Loucy (cell line): Measurements from ENCODE around the gene CORO1C.

ENCODE experiments used
- H2AFZ ChIP-seq: fragments of 200-600 bp; sonication (generic); 2 replicates; pipeline ENCODE4 v1.6.0; 2016; ENCODE audit warnings: antibody characterized with exemption, mild to moderate bottlenecking, low read length, moderate library complexity
- H3F3A ChIP-seq: fragments of 200-600 bp; 2 replicates; pipeline ENCODE4 v1.6.0; 2016; ENCODE audit warnings: antibody characterized with exemption, low read depth, mild to moderate bottlenecking
- H3K27me3 ChIP-seq: fragments of 200-600 bp; sonication (generic); 2 replicates; pipeline ENCODE4 v1.6.1; 2014; ENCODE audit warnings: low read length, mild to moderate bottlenecking; ENCODE audit not compliant: insufficient read depth, poor library complexity, severe bottlenecking
- H3K36me3 ChIP-seq: fragments of 200-600 bp; sonication (generic); 2 replicates; pipeline ENCODE4 v1.6.1; 2016; ENCODE audit warnings: low read length; ENCODE audit not compliant: insufficient read depth
- H3K4me1 ChIP-seq: fragments of 200-600 bp; sonication (generic); 2 replicates; pipeline ENCODE4 v1.5.1; 2014; ENCODE audit warnings: low read length, mild to moderate bottlenecking; ENCODE audit not compliant: insufficient read depth, poor library complexity, severe bottlenecking
- H3K4me2 ChIP-seq: fragments of 200-600 bp; sonication (generic); 2 replicates; pipeline ENCODE4 v1.6.0; 2014; ENCODE audit warnings: antibody characterized with exemption, low read length, low read depth, mild to moderate bottlenecking; ENCODE audit not compliant: poor library complexity, severe bottlenecking
- H3K4me3 ChIP-seq: fragments of 200-600 bp; sonication (generic); 2 replicates; pipeline ENCODE4 v1.5.1; 2014; ENCODE audit warnings: low read length, mild to moderate bottlenecking, mixed read lengths; ENCODE audit not compliant: poor library complexity, severe bottlenecking
- H3K79me2 ChIP-seq: fragments of 200-600 bp; sonication (generic); 2 replicates; pipeline ENCODE4 v1.6.1; 2014; ENCODE audit warnings: low read length; ENCODE audit not compliant: insufficient read depth
- H3K9ac ChIP-seq: fragments of 200-600 bp; sonication (generic); 2 replicates; pipeline ENCODE4 v1.6.0; 2014; ENCODE audit warnings: mild to moderate bottlenecking, low read depth, low read length, moderate library complexity; ENCODE audit not compliant: poor library complexity, severe bottlenecking
- H3K9me2 ChIP-seq: fragments of 200-600 bp; sonication (generic); replicated peaks from 2 replicates; pipeline ENCODE4 v1.6.1; 2016; ENCODE audit warnings: low read depth, low read length, mixed read lengths
- H3K9me3 ChIP-seq: fragments of 200-600 bp; sonication (generic); 2 replicates; pipeline ENCODE4 v1.6.1; 2014; ENCODE audit warnings: mild to moderate bottlenecking, antibody characterized with exemption, low read length, low read depth; ENCODE audit not compliant: insufficient read depth
- H4K20me1 ChIP-seq: fragments of 200-600 bp; sonication (generic); 2 replicates; pipeline ENCODE4 v1.6.0; 2014; ENCODE audit warnings: antibody characterized with exemption, low read length, mild to moderate bottlenecking; ENCODE audit not compliant: insufficient read depth, poor library complexity, severe bottlenecking
- EZH2phosphoT487 ChIP-seq: fragments of 200-600 bp; IDR thresholded peaks from 2 replicates; pipeline ENCODE4 v1.6.1; 2018; ENCODE audit warnings: antibody characterized with exemption, mild to moderate bottlenecking, moderate library complexity, borderline replicate concordance
- TF ChIP-seq, protein P1 (sequence below): fragments of 200-600 bp; sonication (generic); conservative IDR thresholded peaks from 2 replicates; pipeline ENCODE4 v1.5.1; 2014; ENCODE audit warnings: mild to moderate bottlenecking, antibody characterized with exemption, low read length

The CORO1C gene

DNA sequence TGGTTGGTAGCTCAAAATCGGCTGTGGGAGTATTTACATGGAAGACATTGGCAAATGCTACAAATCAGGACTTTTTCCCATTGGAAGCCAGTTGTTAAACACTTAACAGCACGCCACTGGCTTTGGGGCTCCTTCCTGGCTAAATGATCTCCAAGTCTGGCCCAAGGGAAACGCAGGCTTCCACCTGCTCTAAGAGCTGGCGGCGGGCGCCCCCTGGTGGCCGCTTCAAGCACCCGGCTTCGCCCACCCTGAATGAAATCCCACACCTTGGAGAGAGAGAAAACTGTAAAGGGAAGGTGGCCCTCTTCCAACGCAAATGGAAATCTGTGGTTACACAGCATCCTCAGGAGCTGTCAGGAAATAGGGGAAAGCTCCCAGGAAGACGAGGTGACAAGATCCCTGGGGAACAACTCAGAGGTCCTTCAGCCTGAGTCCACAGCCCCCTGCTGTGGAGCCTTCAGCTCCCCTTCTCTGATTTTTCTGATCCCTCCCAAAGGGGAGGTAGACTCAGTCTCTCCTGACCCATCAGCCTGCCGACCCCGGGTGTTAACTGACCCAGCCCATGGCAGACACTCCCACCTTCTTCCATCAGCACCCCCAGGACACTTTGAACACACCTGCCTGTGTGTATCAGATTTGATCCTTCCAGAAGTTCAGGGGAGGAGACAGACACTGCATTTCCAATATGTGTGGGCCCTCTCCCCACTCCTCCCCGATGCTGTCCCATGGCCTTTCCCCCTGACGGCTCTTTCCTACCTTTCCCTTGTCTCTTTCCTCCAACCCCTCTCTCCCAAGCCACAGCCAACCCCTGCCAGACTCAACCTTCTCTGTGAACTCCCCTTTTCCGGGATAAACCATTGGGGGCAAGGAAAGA, 113.0 kb downstream of the CORO1C start:
- H3K4me2 ChIP-seq: peak overlapping the region; percentile 70
- H3K9me2 ChIP-seq: no peaks in the 10 kb centered on the region
- no peaks in the 10 kb centered on the region for H3K36me3 ChIP-seq
- H3K79me2 ChIP-seq: no peaks in the 10 kb centered on the region
- no peaks in the 10 kb centered on the region for H3K9me3 ChIP-seq
- peak overlapping the region; percentile 69 for H3K9ac ChIP-seq
- H3K4me3 ChIP-seq: no peak overlapping the region
- peak overlapping the region; percentile 67; the same call in 1 of the 2 replicates for H2AFZ ChIP-seq
- H3K27me3 ChIP-seq: no peaks in the 10 kb centered on the region
- H3K4me1 ChIP-seq: peaks cover 23% of the 10 kb centered on the region
- no peaks in the 10 kb centered on the region for H3F3A ChIP-seq
- TF ChIP-seq, protein P1, sequence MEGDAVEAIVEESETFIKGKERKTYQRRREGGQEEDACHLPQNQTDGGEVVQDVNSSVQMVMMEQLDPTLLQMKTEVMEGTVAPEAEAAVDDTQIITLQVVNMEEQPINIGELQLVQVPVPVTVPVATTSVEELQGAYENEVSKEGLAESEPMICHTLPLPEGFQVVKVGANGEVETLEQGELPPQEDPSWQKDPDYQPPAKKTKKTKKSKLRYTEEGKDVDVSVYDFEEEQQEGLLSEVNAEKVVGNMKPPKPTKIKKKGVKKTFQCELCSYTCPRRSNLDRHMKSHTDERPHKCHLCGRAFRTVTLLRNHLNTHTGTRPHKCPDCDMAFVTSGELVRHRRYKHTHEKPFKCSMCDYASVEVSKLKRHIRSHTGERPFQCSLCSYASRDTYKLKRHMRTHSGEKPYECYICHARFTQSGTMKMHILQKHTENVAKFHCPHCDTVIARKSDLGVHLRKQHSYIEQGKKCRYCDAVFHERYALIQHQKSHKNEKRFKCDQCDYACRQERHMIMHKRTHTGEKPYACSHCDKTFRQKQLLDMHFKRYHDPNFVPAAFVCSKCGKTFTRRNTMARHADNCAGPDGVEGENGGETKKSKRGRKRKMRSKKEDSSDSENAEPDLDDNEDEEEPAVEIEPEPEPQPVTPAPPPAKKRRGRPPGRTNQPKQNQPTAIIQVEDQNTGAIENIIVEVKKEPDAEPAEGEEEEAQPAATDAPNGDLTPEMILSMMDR: peak; percentile 98
- no peak for TF ChIP-seq EZH2phosphoT487
- no peaks in the 10 kb centered on the region for H4K20me1 ChIP-seq

DNA sequence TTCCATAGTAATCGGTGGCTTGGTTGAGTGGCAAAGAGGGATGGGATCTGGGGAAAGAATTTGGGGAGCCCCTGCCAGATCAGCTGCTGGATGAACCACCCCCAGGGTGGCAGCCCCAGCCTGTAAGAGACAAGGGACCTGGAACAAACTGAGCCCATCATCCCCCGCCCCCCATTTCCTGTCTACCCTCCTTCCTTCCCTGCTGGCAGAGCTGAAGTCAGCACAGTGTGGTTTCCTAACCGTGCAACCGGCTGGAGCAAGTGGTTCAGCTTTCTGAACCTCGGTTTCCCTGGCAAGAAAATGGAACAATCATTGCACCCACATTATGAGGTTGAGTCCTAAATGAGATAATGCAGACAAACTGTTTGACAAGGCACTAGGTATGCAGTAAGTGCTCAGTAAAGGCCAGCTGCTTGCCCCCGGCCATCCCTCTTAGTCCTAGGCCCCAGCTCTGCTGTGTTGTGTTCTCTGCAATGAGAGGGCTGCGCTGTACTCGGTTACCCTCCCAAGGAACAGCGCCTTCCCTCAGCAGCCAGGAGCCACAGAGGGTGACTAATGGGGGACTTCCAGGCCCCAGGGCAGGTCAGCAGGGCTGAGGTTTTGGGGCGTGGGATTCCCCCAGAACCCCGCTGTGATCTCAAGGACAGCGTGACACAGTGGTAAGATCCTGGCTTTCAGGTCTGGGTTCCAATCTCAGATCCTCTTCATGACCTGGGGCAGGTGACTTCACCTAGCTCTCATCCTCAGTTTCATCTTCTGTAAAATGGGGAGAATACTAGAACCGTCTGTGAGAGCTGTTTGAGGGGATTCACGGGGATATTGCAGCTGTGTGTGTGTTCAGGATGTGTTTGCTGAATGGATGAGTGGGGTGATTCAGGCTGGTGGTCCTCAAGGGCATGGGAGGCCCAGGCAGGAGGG, 114.1 kb downstream of the CORO1C start:
- peak overlapping the region; percentile 69 for H3K9ac ChIP-seq

DNA sequence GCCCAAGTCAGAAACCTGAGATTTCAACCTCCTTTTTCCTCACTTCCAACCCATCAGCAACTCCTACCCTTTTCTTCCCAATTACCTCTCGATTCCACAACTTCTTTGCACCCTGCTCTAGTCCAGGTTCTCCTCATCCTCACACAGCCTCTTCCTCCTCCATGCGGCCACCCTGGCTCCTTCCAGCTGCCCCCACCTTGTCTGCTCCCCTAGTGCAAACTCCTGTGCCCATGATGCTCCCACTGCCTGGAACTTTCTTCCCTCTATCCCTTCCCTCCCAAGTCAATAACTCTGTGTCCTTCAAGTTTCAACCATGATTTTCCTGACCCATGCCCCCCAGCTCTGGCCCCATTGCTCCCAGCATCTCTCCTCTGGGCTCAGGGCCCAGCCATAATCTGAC, 115.0 kb downstream of the CORO1C start:
- Histone ChIP-seq H3K9me3 (no peaks in the 10 kb centered on the region), H3K4me3 (peak overlapping the region; percentile 51), H4K20me1 (no peaks in the 10 kb centered on the region), H3K27me3 (no peaks in the 10 kb centered on the region), H3K36me3 (no peaks in the 10 kb centered on the region), H2AFZ (no peak overlapping the region), H3K79me2 (no peaks in the 10 kb centered on the region), H3K9me2 (no peaks in the 10 kb centered on the region), H3K4me1 (peaks cover 22% of the 10 kb centered on the region), H3F3A (no peaks in the 10 kb centered on the region), H3K9ac (peak overlapping the region; percentile 69), H3K4me2 (peak overlapping the region; percentile 70)
- no peak for TF ChIP-seq EZH2phosphoT487
- TF ChIP-seq, protein P1: no peak

More for the DNA sequence above, 114.1 kb downstream of the CORO1C start:
- no peak for TF ChIP-seq EZH2phosphoT487
- TF ChIP-seq, protein P1: no peak
- H3K4me1 ChIP-seq: peaks cover 22% of the 10 kb centered on the region
- H3K9me2 ChIP-seq: no peaks in the 10 kb centered on the region
- H3F3A ChIP-seq: no peaks in the 10 kb centered on the region
- peak overlapping the region; percentile 51 for H3K4me3 ChIP-seq
- no peaks in the 10 kb centered on the region for H3K79me2 ChIP-seq
- no peaks in the 10 kb centered on the region for H3K9me3 ChIP-seq
- H4K20me1 ChIP-seq: no peaks in the 10 kb centered on the region
- no peak overlapping the region for H2AFZ ChIP-seq
- no peaks in the 10 kb centered on the region for H3K36me3 ChIP-seq
- no peaks in the 10 kb centered on the region for H3K27me3 ChIP-seq
- H3K4me2 ChIP-seq: peak overlapping the region; percentile 70
